T-helper 2 cell treated with Interferon-gamma antibody and Interleukin-4, amounts not matched to agents 5 μg/mL and 100 μg/mL, for 36 hours (primary cell): ENCODE results near the gene NFATC2IP.
"Not testable (repeated sequence)": the region's sequence is repeated elsewhere in the genome, so short reads cannot be mapped to it uniquely, and the experiment has no call there.

Experiments used
- DNase-seq: peaks from one replicate; pipeline ENCODE4 v3.0.0; 2021; ENCODE audit warnings: low spot score
- H3K27ac Mint-ChIP-seq: one replicate; pipeline ENCODE4 v1.8.0; 2021; ENCODE audit warnings: mild to moderate bottlenecking, mixed read lengths
- H3K27me3 Mint-ChIP-seq: one replicate; pipeline ENCODE4 v1.8.0; 2021; ENCODE audit warnings: low read depth, mixed read lengths
- H3K36me3 Mint-ChIP-seq: one replicate; pipeline ENCODE4 v1.8.0; 2021; ENCODE audit warnings: low read depth, mixed read lengths
- H3K4me1 Mint-ChIP-seq: one replicate; pipeline ENCODE4 v1.8.0; 2021; ENCODE audit warnings: low read depth, mixed read lengths
- H3K4me3 Mint-ChIP-seq: one replicate; pipeline ENCODE4 v1.8.0; 2022; ENCODE audit warnings: mild to moderate bottlenecking, moderate library complexity, mixed read lengths
- H3K9me3 Mint-ChIP-seq: one replicate; pipeline ENCODE4 v1.8.0; 2021; ENCODE audit warnings: mixed read lengths

Gene NFATC2IP

DNA sequence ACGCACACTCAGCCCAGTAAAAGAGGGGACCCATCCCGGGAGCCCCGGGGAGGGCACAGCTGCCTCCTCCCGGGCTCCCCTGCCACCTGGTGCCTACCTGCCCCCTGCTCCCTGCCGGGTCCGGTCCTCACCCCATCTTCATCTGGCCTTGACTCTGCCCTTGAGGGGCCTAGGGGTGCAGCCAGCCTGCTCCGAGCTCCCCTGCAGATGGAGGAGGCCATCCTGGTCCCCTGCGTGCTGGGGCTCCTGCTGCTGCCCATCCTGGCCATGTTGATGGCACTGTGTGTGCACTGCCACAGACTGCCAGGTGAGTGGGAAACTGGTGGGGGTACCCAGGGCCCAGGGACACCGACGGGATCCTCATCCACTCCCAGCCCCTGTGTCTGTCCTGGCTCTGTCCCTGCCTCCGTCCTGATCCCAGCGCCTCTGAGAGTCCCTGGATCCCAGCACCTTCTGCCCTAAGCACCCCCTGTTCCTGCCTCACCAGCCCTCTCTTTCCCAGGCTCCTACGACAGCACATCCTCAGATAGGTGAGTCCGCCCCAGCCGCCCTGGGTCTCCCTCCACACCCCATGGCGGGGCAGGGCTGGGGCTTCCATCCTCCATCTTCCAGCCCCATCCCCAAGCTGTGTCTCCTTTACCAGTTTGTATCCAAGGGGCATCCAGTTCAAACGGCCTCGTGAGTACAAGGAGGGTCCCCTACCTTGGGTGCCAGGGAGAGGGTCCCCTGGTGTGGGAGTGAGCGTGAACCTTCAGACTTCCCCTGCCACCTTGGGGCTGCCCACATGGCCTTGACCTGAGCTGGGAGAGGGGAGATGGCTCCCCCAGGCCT, 34.7 kb downstream of the NFATC2IP start:
- no peak for DNase-seq
- Mint-ChIP-seq H3K27me3 (no peaks in the 10 kb centered on the region), H3K9me3 (peaks cover 9% of the 10 kb centered on the region), H3K4me3 (peak overlapping the region; percentile 99), H3K27ac (peak overlapping the region; percentile 95), H3K4me1 (peaks cover 40% of the 10 kb centered on the region), H3K36me3 (peaks cover 85% of the 10 kb centered on the region)

DNA sequence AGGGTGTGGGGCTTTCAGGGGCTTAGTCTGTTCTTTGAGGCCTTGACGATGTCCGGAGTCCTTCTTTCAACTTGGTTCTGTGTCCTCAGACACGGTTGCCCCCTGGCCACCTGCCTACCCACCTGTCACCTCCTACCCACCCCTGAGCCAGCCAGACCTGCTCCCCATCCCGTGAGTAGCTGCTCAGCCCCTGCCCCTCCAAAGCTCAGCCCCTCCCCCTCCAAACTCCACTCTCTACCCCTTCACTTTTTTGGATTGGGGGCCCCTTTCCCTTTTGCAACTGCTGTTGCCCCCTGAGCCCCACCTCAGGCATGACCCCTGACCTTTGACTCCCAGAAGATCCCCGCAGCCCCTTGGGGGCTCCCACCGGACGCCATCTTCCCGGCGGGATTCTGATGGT, 35.3 kb downstream of the NFATC2IP start:
- peak overlapping the region; percentile 99 for H3K4me3 Mint-ChIP-seq
- peaks cover 9% of the 10 kb centered on the region for H3K9me3 Mint-ChIP-seq
- no peaks in the 10 kb centered on the region for H3K27me3 Mint-ChIP-seq
- peaks cover 46% of the 10 kb centered on the region for H3K4me1 Mint-ChIP-seq
- peak overlapping the region; percentile 95 for H3K27ac Mint-ChIP-seq
- H3K36me3 Mint-ChIP-seq: peaks cover 88% of the 10 kb centered on the region
- DNase-seq: no peak

DNA sequence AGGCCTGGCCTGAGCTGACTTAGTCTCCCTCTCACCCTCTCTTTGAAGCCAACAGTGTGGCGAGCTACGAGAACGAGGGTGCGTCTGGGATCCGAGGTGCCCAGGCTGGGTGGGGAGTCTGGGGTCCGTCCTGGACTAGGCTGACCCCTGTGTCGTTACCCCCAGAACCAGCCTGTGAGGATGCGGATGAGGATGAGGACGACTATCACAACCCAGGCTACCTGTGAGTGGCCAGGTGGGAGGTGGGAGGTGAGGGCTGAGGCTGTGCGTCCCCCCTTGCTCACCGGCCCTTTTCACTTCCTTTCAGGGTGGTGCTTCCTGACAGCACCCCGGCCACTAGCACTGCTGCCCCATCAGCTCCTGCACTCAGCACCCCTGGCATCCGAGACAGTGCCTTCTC, 35.8 kb downstream of the NFATC2IP start:
- Mint-ChIP-seq H3K4me1 (peaks cover 46% of the 10 kb centered on the region), H3K4me3 (peak overlapping the region; percentile 99), H3K36me3 (peaks cover 85% of the 10 kb centered on the region), H3K9me3 (peaks cover 9% of the 10 kb centered on the region), H3K27me3 (no peaks in the 10 kb centered on the region), H3K27ac (peak overlapping the region; percentile 95)
- no peak for DNase-seq

DNA sequence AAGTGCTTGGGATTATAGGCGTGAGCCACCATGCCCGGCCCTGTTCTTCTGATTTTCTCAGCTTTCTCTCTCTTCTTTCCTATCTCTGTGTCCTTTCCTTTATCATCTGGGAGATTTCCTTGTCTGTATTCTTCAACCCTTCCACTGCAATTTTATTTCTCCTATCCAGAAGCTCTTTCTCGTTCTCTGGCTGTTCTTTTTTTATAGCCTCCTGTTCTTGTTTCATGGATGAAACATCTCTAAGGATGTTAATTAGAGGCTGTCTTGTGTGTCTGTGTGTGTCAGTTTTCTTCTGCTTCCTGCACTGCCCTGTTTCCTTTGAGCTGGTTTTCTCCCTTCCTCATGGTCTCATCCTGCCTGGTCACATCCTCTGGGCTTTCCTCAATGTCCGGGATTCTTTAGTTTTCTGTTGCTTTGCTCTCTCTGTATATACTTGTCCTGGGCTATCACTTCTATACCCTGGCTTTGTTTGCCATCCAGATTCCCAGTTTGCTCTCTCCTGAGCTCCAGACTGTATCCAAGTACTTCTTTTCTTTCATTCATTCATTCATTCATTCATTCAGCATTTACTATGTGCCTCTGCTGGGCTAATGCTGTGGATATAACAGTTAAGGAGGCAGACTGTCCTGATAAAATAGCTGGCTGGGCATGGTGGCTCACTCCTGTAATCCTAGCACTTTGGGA, 36.6 kb downstream of the NFATC2IP start:
- H3K4me3 Mint-ChIP-seq: peak overlapping the region; percentile 99
- peaks cover 4% of the 10 kb centered on the region for H3K9me3 Mint-ChIP-seq
- no peaks in the 10 kb centered on the region for H3K27me3 Mint-ChIP-seq
- peaks cover 83% of the 10 kb centered on the region for H3K36me3 Mint-ChIP-seq
- peak overlapping the region; percentile 97 for H3K27ac Mint-ChIP-seq
- no peak for DNase-seq
- H3K4me1 Mint-ChIP-seq: peaks cover 46% of the 10 kb centered on the region

DNA sequence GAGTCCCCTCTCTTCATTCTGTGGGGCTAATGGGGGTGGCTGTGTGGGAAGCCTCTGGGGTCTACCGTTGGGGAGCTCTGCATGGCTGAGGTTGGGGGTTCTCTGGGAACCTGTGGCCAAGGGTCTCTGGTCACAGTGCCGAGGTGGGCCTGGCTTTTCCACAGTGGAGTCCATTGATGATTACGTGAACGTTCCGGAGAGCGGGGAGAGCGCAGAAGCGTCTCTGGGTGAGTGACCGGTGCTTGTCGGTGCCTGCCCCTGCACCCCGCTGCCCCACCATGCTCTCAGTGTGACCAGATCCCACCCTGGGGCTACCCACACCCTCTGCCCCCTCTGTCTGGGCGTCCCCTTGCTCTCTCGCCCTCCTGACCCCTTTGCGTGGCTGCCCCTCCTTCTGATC, 38.6 kb downstream of the NFATC2IP start:
- peaks cover 37% of the 10 kb centered on the region for H3K4me1 Mint-ChIP-seq
- H3K27me3 Mint-ChIP-seq: no peaks in the 10 kb centered on the region
- peaks cover 4% of the 10 kb centered on the region for H3K9me3 Mint-ChIP-seq
- H3K27ac Mint-ChIP-seq: peak overlapping the region; percentile 97
- no peak for DNase-seq
- peak overlapping the region; percentile 99 for H3K4me3 Mint-ChIP-seq
- peaks cover 66% of the 10 kb centered on the region for H3K36me3 Mint-ChIP-seq

DNA sequence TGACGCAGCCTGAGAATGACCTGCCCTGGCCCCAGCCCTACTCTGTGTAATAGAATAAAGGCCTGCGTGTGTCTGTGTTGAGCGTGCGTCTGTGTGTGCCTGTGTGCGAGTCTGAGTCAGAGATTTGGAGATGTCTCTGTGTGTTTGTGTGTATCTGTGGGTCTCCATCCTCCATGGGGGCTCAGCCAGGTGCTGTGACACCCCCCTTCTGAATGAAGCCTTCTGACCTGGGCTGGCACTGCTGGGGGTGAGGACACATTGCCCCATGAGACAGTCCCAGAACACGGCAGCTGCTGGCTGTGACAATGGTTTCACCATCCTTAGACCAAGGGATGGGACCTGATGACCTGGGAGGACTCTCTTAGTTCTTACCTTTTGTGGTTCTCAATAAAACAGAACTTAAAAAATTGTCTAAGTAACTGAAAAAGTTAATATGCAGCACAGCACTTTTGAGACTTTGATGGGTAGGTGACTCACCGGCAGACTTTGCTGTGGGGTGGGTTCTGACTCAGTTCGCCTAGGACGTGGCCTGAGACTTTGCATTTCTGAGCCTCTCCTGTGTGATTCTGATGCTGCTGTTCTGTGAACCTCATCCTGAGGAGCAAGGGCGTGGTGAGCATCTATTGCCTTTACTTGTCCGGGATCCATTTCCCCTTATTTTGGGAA, 39.8 kb downstream of the NFATC2IP start:
- H3K4me3 Mint-ChIP-seq: peak overlapping the region; percentile 84
- H3K4me1 Mint-ChIP-seq: peaks cover 34% of the 10 kb centered on the region
- H3K9me3 Mint-ChIP-seq: peaks cover 4% of the 10 kb centered on the region
- H3K36me3 Mint-ChIP-seq: peaks cover 61% of the 10 kb centered on the region
- H3K27ac Mint-ChIP-seq: peak overlapping the region; percentile 89
- peak; percentile 73 for DNase-seq
- no peaks in the 10 kb centered on the region for H3K27me3 Mint-ChIP-seq

DNA sequence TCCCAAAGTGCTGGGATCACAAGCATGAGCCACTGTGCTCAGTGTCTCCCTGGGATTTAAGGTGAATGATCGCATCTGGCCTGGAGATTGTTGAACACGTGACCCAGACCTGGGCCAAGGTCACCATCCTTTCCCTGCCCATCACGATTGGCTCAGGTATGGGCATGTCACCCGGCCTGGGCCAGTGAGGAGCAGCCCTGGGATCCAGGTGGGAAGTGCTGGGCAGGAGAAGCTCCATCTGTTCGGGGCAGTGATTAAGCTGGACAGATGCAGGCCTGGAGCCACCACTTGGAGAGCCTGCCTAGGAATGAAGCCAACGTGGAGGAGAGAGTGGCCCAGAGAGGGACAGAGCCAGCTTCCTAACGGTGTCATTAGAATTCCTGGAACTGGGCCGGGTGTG, 41.0 kb downstream of the NFATC2IP start:
- Mint-ChIP-seq H3K27ac (peak overlapping the region; percentile 45), H3K36me3 (peaks cover 49% of the 10 kb centered on the region), H3K4me1 (peaks cover 34% of the 10 kb centered on the region), H3K4me3 (peak overlapping the region; percentile 84), H3K27me3 (no peaks in the 10 kb centered on the region), H3K9me3 (peaks cover 4% of the 10 kb centered on the region)
- DNase-seq: no peak

DNA sequence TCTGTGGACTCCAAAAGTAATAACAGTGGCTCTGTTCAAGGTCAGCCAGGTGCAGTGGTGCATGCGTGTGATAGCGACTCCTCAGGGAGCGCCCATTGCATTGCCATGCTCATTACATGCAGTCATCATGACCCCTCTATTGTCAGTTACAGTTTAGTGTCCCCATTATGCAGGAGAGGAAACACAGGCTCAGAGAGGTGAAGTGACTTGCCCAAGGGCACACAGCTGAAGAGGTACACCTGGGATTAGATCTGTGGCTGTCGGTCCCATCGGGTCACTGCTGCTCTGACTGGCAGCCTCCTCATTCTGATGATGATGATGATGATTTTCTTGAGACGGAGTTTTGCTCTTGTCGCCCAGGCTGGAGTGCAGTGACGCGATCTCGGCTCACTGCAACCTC, 41.8 kb downstream of the NFATC2IP start:
- H3K27me3 Mint-ChIP-seq: no peaks in the 10 kb centered on the region
- no peak overlapping the region for H3K4me3 Mint-ChIP-seq
- peak overlapping the region; percentile 41 for H3K27ac Mint-ChIP-seq

DNA sequence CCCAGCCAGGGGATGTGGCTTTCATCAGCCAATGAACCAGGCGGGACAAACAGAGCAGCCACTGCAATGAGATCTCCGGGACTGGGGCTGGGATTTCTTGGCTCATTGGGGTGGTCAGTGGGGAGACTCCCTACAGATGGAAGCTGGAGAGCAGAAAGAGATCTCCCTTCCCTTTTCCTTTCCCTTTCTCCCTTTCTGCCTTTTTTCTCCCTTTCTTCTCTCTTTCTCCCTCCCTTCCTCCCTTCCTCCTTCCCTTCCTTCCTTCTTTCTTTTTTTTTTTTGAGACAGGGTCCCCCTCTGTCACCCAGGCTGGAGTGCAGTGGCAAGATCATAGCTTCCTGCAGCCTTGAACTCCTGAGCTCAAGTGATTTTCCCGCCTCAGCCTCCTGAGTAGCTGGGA, 48.1 kb downstream of the NFATC2IP start:
- Mint-ChIP-seq H3K9me3 (no peaks in the 10 kb centered on the region), H3K4me1 (peaks cover 10% of the 10 kb centered on the region), H3K4me3 (no peak overlapping the region), H3K27me3 (no peaks in the 10 kb centered on the region), H3K27ac (no peak overlapping the region), H3K36me3 (no peaks in the 10 kb centered on the region)
- DNase-seq: no peak

More for the DNA sequence above, 41.8 kb downstream of the NFATC2IP start:
- DNase-seq: no peak
- Mint-ChIP-seq H3K36me3 (peaks cover 41% of the 10 kb centered on the region), H3K9me3 (no peaks in the 10 kb centered on the region), H3K4me1 (peaks cover 29% of the 10 kb centered on the region)

DNA sequence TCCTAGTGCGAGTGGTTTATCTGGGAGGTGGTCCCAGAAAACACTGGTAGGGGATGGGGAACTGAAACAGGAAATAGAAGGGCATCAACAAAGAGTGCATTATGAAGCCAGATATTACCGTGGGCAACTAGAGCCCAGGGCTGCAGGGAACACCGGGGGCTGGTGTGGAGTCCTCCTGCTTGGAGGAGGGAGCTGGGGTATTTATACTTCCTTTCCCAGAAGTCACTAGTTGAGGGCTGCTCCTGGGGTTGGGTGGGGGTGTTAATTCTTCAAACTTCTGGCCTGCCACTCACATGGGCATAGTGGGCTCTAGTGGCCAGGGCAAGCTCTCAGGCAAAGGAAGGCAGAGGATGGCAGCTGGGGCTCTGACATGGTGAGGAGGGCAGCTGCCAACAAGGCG, 48.8 kb downstream of the NFATC2IP start:
- Mint-ChIP-seq H3K4me3 (no peak overlapping the region), H3K9me3 (no peaks in the 10 kb centered on the region), H3K4me1 (peaks cover 11% of the 10 kb centered on the region), H3K27me3 (no peaks in the 10 kb centered on the region), H3K36me3 (no peaks in the 10 kb centered on the region), H3K27ac (no peak overlapping the region)
- no peak for DNase-seq

DNA sequence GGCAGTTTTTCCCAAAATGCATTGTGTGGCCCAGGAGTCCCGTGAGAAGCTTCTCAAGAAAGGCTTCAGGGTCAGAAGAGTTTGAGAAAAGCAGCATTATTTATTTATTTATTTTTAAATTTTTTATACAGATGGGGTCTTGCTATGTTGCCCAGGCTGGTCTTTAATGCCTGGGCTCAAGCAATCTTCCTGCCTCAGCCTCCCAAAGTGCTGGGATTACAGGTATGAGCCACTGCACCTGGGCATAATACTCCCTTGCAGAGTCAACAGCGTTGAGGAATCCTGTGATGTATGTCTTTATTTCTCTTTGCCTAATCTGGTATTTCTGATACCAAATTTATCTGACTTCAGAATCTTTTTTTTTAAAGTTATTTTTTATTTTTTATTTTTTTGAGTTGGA, 49.3 kb downstream of the NFATC2IP start:
- no peak overlapping the region for H3K4me3 Mint-ChIP-seq
- no peaks in the 10 kb centered on the region for H3K27me3 Mint-ChIP-seq
- H3K27ac Mint-ChIP-seq: no peak overlapping the region
- no peaks in the 10 kb centered on the region for H3K9me3 Mint-ChIP-seq
- DNase-seq: no peak
- peaks cover 15% of the 10 kb centered on the region for H3K4me1 Mint-ChIP-seq
- H3K36me3 Mint-ChIP-seq: no peaks in the 10 kb centered on the region

DNA sequence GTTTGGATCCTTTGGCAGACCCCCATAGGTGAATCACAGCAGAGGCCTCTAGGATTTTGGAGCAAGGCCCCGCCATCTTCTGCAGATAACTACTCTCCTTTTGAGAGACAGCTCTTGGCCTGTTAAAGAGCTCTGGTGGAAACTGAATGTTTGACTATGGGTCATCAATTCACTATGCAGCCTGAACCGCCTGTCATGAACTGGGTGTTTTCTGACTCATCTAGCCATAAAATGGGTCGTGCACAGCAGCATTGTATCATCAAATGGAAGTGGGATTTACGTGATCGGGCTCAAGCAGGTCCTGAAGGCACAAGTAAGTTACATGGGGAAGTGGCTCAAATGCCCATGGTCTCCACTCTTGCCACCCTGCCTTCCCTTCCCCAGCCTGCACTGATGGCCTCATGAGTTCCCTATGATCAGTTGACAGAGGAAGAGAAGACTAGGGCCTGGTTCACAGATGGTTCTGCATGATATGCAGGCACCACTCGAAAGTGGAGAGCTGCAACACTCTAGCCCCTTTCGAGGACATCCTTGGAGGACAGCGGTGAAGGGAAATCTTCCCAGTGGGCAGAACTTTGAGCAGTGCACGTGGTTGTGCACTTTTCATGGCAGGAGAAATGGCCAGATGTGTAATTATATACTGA, 53.9 kb downstream of the NFATC2IP start:
- not testable (repeated sequence) for H3K4me3 Mint-ChIP-seq, H3K27me3 Mint-ChIP-seq, DNase-seq, H3K36me3 Mint-ChIP-seq, H3K9me3 Mint-ChIP-seq
- H3K4me1 Mint-ChIP-seq: peaks cover 31% of the 10 kb centered on the region
- H3K27ac Mint-ChIP-seq: peak overlapping the region; percentile 34

DNA sequence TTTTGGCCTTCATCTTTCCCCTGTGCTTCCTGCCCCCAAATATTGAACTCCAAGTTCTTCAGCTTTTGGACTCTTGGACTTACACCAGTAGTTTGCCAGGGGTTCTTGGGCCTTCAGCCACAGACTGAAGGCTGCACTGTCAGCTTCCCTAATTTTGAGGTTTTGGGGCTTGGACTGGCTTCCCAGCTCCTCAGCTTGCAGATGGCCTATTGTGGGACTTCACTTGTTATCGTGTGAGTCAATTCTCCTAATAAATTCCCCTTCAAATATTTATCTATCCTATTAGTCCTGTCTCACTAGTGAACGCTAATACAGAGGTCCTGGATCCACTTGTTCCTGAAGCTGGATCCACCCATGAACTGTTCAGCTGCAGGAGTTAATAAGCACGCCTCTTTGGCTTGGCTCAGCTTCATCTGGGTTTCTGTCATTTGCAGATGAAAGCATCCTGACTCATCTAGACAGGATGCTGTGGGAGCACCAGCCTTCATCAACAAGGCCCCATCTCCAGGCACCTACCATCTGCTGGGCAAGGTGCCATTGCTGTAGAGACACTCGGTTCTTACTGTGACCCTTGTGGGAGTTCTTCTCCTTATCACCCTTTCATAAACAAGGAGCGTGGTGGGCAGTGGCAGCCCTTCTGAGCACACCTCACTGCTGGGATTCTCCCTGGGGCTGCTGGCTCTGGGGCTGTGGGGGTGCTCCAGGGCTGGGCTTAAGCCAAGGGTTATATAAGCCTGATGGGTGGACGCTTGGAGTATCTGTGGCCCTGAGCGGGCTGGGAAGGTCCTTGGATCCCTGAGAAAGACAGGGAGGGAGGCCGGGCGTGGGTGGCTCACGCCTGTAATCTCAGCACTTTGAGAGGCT, 57.2 kb downstream of the NFATC2IP start:
- H3K4me1 Mint-ChIP-seq: peaks cover 49% of the 10 kb centered on the region
- peak overlapping the region; percentile 66 for H3K4me3 Mint-ChIP-seq

More for the DNA sequence above, 57.2 kb downstream of the NFATC2IP start:
- Mint-ChIP-seq H3K27me3 (no peaks in the 10 kb centered on the region), H3K27ac (peak overlapping the region; percentile 97), H3K9me3 (no peaks in the 10 kb centered on the region), H3K36me3 (no peaks in the 10 kb centered on the region)
- peak; percentile 78 for DNase-seq
